GM21528 (cell line): Measurements from ENCODE around the gene NRM.
A peak's percentile ranks its signal among the peaks of the same experiment; 100 is the strongest.
"Not testable (repeated sequence)": the region's sequence is repeated elsewhere in the genome, so short reads cannot be mapped to it uniquely, and the experiment has no call there.

Experiments
- ATAC-seq: cut with Tn5 transposase; IDR thresholded peaks from one replicate; pipeline ENCODE4 v1.9.1; 2021; ENCODE audit warnings: mild to moderate bottlenecking, moderate library complexity; ENCODE audit not compliant: unreplicated experiment, low FRiP score

NRM gene

GRCh38 chr6:30690403-30691207 is at the start of gene NRM:
Gene NRM, minus strand, starts transcription at chr6:30690984. Its CDS starts 10 bp downstream, at chr6:30690974.
- ATAC-seq = peak; percentile 24

GRCh38 chr6:30740540-30740870 is 49.7 kb upstream of the NRM start:
- no peak for ATAC-seq

GRCh38 chr6:30738532-30738931 is 47.7 kb upstream of the NRM start:
- no peak for ATAC-seq

GRCh38 chr6:30735668-30736314 is 45.0 kb upstream of the NRM start:
- ATAC-seq = no peak

GRCh38 chr6:30732237-30732943 is 41.6 kb upstream of the NRM start:
- no peak for ATAC-seq

- ATAC-seq = no peak
Measured at GRCh38 chr6:30730601-30731435, 40.0 kb upstream of the NRM start.

- ATAC-seq = no peak
Measured at GRCh38 chr6:30727920-30728553, 37.3 kb upstream of the NRM start.

GRCh38 chr6:30726506-30727413 is 36.0 kb upstream of the NRM start:
- ATAC-seq = no peak

- ATAC-seq = no peak
Measured at GRCh38 chr6:30725713-30726505, 35.1 kb upstream of the NRM start.

GRCh38 chr6:30724906-30725667 is 34.3 kb upstream of the NRM start:
- no peak for ATAC-seq

- not testable (repeated sequence) for ATAC-seq
Measured at GRCh38 chr6:30723843-30724741, 33.3 kb upstream of the NRM start.

- ATAC-seq = not testable (repeated sequence)
Measured at GRCh38 chr6:30723159-30723842, 32.5 kb upstream of the NRM start.

GRCh38 chr6:30722280-30723112 is 31.7 kb upstream of the NRM start:
- no peak for ATAC-seq

- ATAC-seq = not testable (repeated sequence)
Measured at GRCh38 chr6:30722025-30722279, 31.2 kb upstream of the NRM start.

GRCh38 chr6:30721198-30722024 is 30.6 kb upstream of the NRM start:
- ATAC-seq = peak; percentile 22
